Heart right ventricle (tissue), 16 donors: ENCODE results near the gene MAP2K1. TPM values are rescaled to one million over a fixed set of nuclear protein-coding genes. Genes with fewer than 3 reads are reported as not detected.
A peak's percentile ranks its signal among the peaks of the same experiment; 100 is the strongest.

ENCODE experiments used
- ATAC-seq, 8 donors: fragments of 200-7000 bp; cut with Tn5 transposase; one replicate each; pipeline ENCODE4 v1.9.1; 2020; ENCODE audit warnings: mild to moderate bottlenecking in 8 of 8, moderate library complexity in 8 of 8, moderate number of reproducible peaks in 1 of 8
- DNase-seq, 2 donors: peaks; one replicate each; pipeline ENCODE4 v3.0.0-alpha.2; 2020
- H3K27ac ChIP-seq, 10 donors: fragments of 200-600 bp; sonication (generic) in 2 of 10; one replicate each; pipeline versions ENCODE4 v1.5.0 to v1.8.0; 2020 to 2022; ENCODE audit warnings: mild to moderate bottlenecking in 3 of 10
- H3K27me3 ChIP-seq, 7 donors: fragments of 200-600 bp; one replicate each; pipeline ENCODE4 v1.8.0; 2021 to 2022; ENCODE audit warnings: mild to moderate bottlenecking in 2 of 7
- H3K36me3 ChIP-seq, 9 donors: fragments of 200-600 bp; sonication (generic) in 1 of 9; one replicate each; pipeline versions ENCODE4 v1.5.0 to v1.8.0; 2020 to 2022; ENCODE audit warnings: mild to moderate bottlenecking in 2 of 9
- H3K4me1 ChIP-seq, 9 donors: fragments of 200-600 bp; sonication (generic) in 1 of 9; one replicate each; pipeline versions ENCODE4 v1.5.0 to v1.8.0; 2020 to 2022; ENCODE audit warnings: mild to moderate bottlenecking in 4 of 9
- H3K4me3 ChIP-seq, 10 donors: fragments of 200-600 bp; sonication (generic) in 2 of 10; one replicate each; pipeline versions ENCODE4 v1.5.0 to v1.8.0; 2020 to 2022; ENCODE audit warnings: mild to moderate bottlenecking in 7 of 10, moderate library complexity in 2 of 10
- H3K9me3 ChIP-seq, 11 donors: fragments of 200-600 bp in 10 of 11; sonication (generic) in 2 of 11; one replicate each; pipeline versions ENCODE4 v1.5.0 to v1.8.0; 2013 to 2022; ENCODE audit warnings: mild to moderate bottlenecking in 2 of 11, control low read depth in 1 of 11, moderate library complexity in 1 of 11
- CTCF ChIP-seq, 9 donors: fragments of 200-600 bp; sonication (generic) in 2 of 9; IDR thresholded peaks; one replicate each; pipeline versions ENCODE4 v1.5.0 to v1.8.0; 2021 to 2022; ENCODE audit warnings: antibody characterized with exemption in 9 of 9, mild to moderate bottlenecking in 5 of 9, moderate library complexity in 1 of 9
- WGBS, 2 donors: extraction: QIAGEN DNeasy Blood & Tissue Kit; methylation state at CpG; one replicate each; pipeline ENCODE4 v1.1.7; 2013; ENCODE audit warnings: inconsistent platforms in 1 of 2; 5-methylcytosine and 5-hydroxymethylcytosine counted together
- intact Hi-C, 10 donors: fragments of 100-400 bp; cut with DNase I; formaldehyde crosslinking; loops; one replicate each; pipeline versions ENCODE4 v1.11.1 to v1.14.2; 2022
- polyA plus RNA-seq, 2 donors: library from polyadenylated mRNA; stranded (reverse); fragments of 200-250 nt; gene quantifications; one replicate each; pipeline ENCODE4 v1.2.3, GENCODE V29; 2013
- total RNA-seq, 10 donors: library from RNA; stranded (reverse); fragmentation: NEBNext Ultra II Directional in 3 of 10; extraction: Animal tissue kit (Norgen Biotek cat#: 25700) in 3 of 10; gene quantifications; one replicate each; pipeline versions ENCODE4 v1.2.1 to v1.2.4, GENCODE V29; 2021 to 2023
- donor health status: Arrhythmogenic right ventricular cardiomyopathy.
- donor health status: ischemic (EF 13 %, LVEDD 7.1; RV severe dilation, severe dysfunction).
- donor health status: healthy with polysubstance abuse.
- donor health status: DM: no; HTN: yes; CAD: no.
- donor health status: DM: no; HTN: no; CAD: no.
- donor health status: ischemic (EF 25% LVEDD 6.9; RV normal size, moderate dysfunction).
- donor health status: ischemic (EF 25% LVEDD 5.7; RV mildly dilated, moderate dysfunction).
- donor health status: healthy.
- donor health status: DM: yes; HTN: yes; CAD: no.
- donor health status: Ischemic cardiomyopathy.
- donor health status: ischemic (EF 35%, LVEDD 5.7; RV mildly dilated, moderate dysfunction).
- donor health status: nonischemic (EF 11% LVEDD 7.7; RV severe dilation, severe dysfunction).
- donor health status: DM: yes; HTN: yes; CAD: no.
- donor health status: PGD.
- donor health status: ischemic (EF 29% LVEDD 5.4; RV normal size, mild dysfunction).
- donor health status: nonischemic (EF 23%, LVEDD 6.1; RV moderate dilation, normal function).

The MAP2K1 gene
- total and polyA plus RNA-seq, 12 donors = 7.5 to 106 (median 44.7) TPM

- Histone ChIP-seq H3K4me3 (no peak overlapping the region), H3K4me1 (peaks cover 0 to 73% (median 36%) of the 10 kb centered on the region in 9 donors), H3K27me3 (no peaks in the 10 kb centered on the region), H3K36me3 (peaks cover 0 to 4% (median 0%) of the 10 kb centered on the region in 9 donors), H3K9me3 (peaks cover 0 to 7% (median 0%) of the 10 kb centered on the region in 11 donors), H3K27ac (peak overlapping the region in 1 of 10 donors; percentile 69)
- peak in 1 of 8 donors; percentile 38 for ATAC-seq
- no peak for TF ChIP-seq CTCF (IDR thresholded peaks at IDR 0.05)
- intact Hi-C loops = no loop called here
- no peak for DNase-seq
These were observed 24.5 kb downstream of the MAP2K1 start for GRCh38 chr15:66411190-66411589.

DNA sequence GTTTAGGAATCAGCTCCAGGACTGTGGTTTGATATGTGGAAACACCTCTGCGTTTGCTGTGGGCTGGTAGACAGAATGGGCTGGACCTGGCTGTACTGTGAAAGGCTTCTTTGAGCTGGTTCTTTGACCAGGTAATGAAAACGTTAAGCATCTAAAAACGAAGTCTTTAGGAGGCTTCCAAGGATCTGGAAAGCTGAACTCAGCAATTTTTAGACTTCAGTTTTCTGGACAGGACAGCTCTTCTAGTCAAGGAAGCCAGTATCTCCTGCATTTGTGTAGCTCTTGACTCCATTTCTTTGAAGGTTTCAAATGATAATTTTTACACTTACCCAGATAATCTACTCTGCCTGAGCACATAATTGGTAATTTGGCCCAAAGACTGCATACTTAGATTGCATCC lies 25.5 kb downstream of the MAP2K1 start:
- H3K4me1 ChIP-seq = peaks cover under 1 to 72% (median 35%) of the 10 kb centered on the region in 9 donors
- no peak for TF ChIP-seq CTCF (IDR thresholded peaks at IDR 0.05)
- no peak overlapping the region for H3K4me3 ChIP-seq
- H3K27me3 ChIP-seq = no peaks in the 10 kb centered on the region
- H3K27ac ChIP-seq = peak overlapping the region in 1 of 10 donors; percentile 69
- 69 to 73% methylated on average over 3 of the region's 3 CpGs for WGBS, 2 donors
- ATAC-seq (no peak), DNase-seq (no peak)
- peaks cover 0 to 7% (median 0%) of the 10 kb centered on the region in 11 donors for H3K9me3 ChIP-seq
- H3K36me3 ChIP-seq = peaks cover 0 to 4% (median 0%) of the 10 kb centered on the region in 9 donors
- intact Hi-C loops = no loop called here

- Histone ChIP-seq H3K9me3 (peaks cover 0 to 7% (median 0%) of the 10 kb centered on the region in 11 donors), H3K27ac (no peak overlapping the region), H3K4me3 (no peak overlapping the region), H3K36me3 (peaks cover 0 to 4% (median 0%) of the 10 kb centered on the region in 9 donors), H3K27me3 (no peaks in the 10 kb centered on the region), H3K4me1 (peaks cover 3 to 70% (median 47%) of the 10 kb centered on the region in 9 donors)
- ATAC-seq (no peak), DNase-seq (no peak)
- intact Hi-C loops = no loop called here
- WGBS, 2 donors = 95 to 96% methylated on average over 1 of the region's 1 CpG
- no peak for TF ChIP-seq CTCF (IDR thresholded peaks at IDR 0.05)
These were observed 26.9 kb downstream of the MAP2K1 start for GRCh38 chr15:66413579-66413978.

GRCh38 chr15:66415360-66415759 lies 28.6 kb downstream of the MAP2K1 start:
- ATAC-seq (peak in 2 of 8 donors; percentile 43), DNase-seq (no peak)
- Histone ChIP-seq H3K4me1 (peaks cover 3 to 53% (median 29%) of the 10 kb centered on the region in 9 donors), H3K9me3 (peaks cover 0 to 7% (median 0%) of the 10 kb centered on the region in 11 donors), H3K4me3 (no peak overlapping the region), H3K27me3 (no peaks in the 10 kb centered on the region), H3K27ac (no peak overlapping the region), H3K36me3 (peaks cover 0 to 4% (median 0%) of the 10 kb centered on the region in 9 donors)
- TF ChIP-seq CTCF (IDR thresholded peaks at IDR 0.05) = no peak
- intact Hi-C loops = no loop called here
